CD4-positive, alpha-beta T cell treated with Interleukin-2 at 100 ng/mL for 4 hours (primary cell): ENCODE data around the gene MGST1.

Experiments used
- DNase-seq: peaks from one replicate; pipeline ENCODE4 v3.0.0-alpha.2; 2020; ENCODE audit warnings: low spot score

Gene MGST1

GRCh38 chr12:16347391-16348298 lies at the start of gene MGST1:
Gene MGST1, plus strand, starts transcription at chr12:16347645. Its CDS starts 6,608 bp downstream, at chr12:16354253.
- no peak for DNase-seq

- no peak for DNase-seq
Measured at GRCh38 chr12:16299403-16299802, 48.0 kb upstream of the MGST1 start.

- DNase-seq, result no peak
Measured at GRCh38 chr12:16300122-16300521, 47.3 kb upstream of the MGST1 start.

GRCh38 chr12:16300736-16301135 lies 46.7 kb upstream of the MGST1 start:
- DNase-seq, result no peak

- DNase-seq, result no peak
Measured at GRCh38 chr12:16303939-16304338, 43.5 kb upstream of the MGST1 start.

GRCh38 chr12:16307856-16308475 lies 39.5 kb upstream of the MGST1 start:
- DNase-seq, result no peak

GRCh38 chr12:16310934-16311333 lies 36.5 kb upstream of the MGST1 start:
- no peak for DNase-seq

- no peak for DNase-seq
Measured at GRCh38 chr12:16323010-16323409, 24.4 kb upstream of the MGST1 start.

- DNase-seq, result no peak
Measured at GRCh38 chr12:16323638-16324037, 23.8 kb upstream of the MGST1 start.

GRCh38 chr12:16324272-16324671 lies 23.2 kb upstream of the MGST1 start:
- no peak for DNase-seq

GRCh38 chr12:16324772-16325171 lies 22.7 kb upstream of the MGST1 start:
- DNase-seq, result no peak

GRCh38 chr12:16325426-16325825 lies 22.0 kb upstream of the MGST1 start:
- no peak for DNase-seq

- no peak for DNase-seq
Measured at GRCh38 chr12:16327963-16328362, 19.5 kb upstream of the MGST1 start.

GRCh38 chr12:16329594-16329993 lies 17.9 kb upstream of the MGST1 start:
- no peak for DNase-seq

- no peak for DNase-seq
Measured at GRCh38 chr12:16330560-16330959, 16.9 kb upstream of the MGST1 start.

- DNase-seq, result no peak
Measured at GRCh38 chr12:16331998-16332397, 15.4 kb upstream of the MGST1 start.

- DNase-seq, result no peak
Measured at GRCh38 chr12:16335838-16336237, 11.6 kb upstream of the MGST1 start.

GRCh38 chr12:16344269-16344668 lies 3.2 kb upstream of the MGST1 start:
- no peak for DNase-seq

- DNase-seq, result no peak
Measured at GRCh38 chr12:16345105-16345504, 2.3 kb upstream of the MGST1 start.

GRCh38 chr12:16346958-16347357 lies 487 bp upstream of the MGST1 start:
- no peak for DNase-seq

- no peak for DNase-seq
Measured at GRCh38 chr12:16348435-16349130, 1.1 kb downstream of the MGST1 start.

GRCh38 chr12:16349131-16349460 lies 1.7 kb downstream of the MGST1 start:
- no peak for DNase-seq

- no peak for DNase-seq
Measured at GRCh38 chr12:16350682-16351081, 3.2 kb downstream of the MGST1 start.
